Measurements from ENCODE around the gene CD300LF. TPM values are rescaled to one million over a fixed set of nuclear protein-coding genes. Genes with fewer than 3 reads are reported as not detected.

Gene CD300LF
- total RNA-seq, 6 experiments from 2014 or later = not detected

- Mint-ChIP-seq H3K27ac (no peak overlapping the region), H3K27me3 (ENCODE audit: insufficient read depth) (peaks cover 1% of the 10 kb centered on the region; the same call in 1 of the 2 replicates), H3K9me3 (no peaks in the 10 kb centered on the region), H3K4me3 (no peak overlapping the region), H3K4me1 (ENCODE audit: low read depth) (peaks cover 29% of the 10 kb centered on the region), H3K36me3 (ENCODE audit: low read depth) (peaks cover 5% of the 10 kb centered on the region; the same call in 1 of the 2 replicates)
- no peak for TF ChIP-seq CTCF (IDR thresholded peaks at IDR 0.05)
- no peak for DNase-seq
Observed at GRCh38 chr17:74755533-74755932, 42.8 kb upstream of the CD300LF start.

- Mint-ChIP-seq H3K9me3 (no peaks in the 10 kb centered on the region), H3K27ac (no peak overlapping the region), H3K4me1 (ENCODE audit: low read depth) (peaks cover 31% of the 10 kb centered on the region), H3K36me3 (ENCODE audit: low read depth) (peaks cover 5% of the 10 kb centered on the region; the same call in 1 of the 2 replicates), H3K4me3 (no peak overlapping the region), H3K27me3 (ENCODE audit: insufficient read depth) (peaks cover 3% of the 10 kb centered on the region)
- DNase-seq = no peak
- no peak for TF ChIP-seq CTCF (IDR thresholded peaks at IDR 0.05)
Observed at GRCh38 chr17:74754832-74755231, 42.1 kb upstream of the CD300LF start.

- Mint-ChIP-seq H3K27ac (no peak overlapping the region), H3K4me1 (ENCODE audit: low read depth) (peaks cover 25% of the 10 kb centered on the region), H3K27me3 (ENCODE audit: insufficient read depth) (peaks cover 3% of the 10 kb centered on the region)
Observed at GRCh38 chr17:74752822-74753401, 40.2 kb upstream of the CD300LF start.

GRCh38 chr17:74752415-74752814 is 39.7 kb upstream of the CD300LF start:
- Mint-ChIP-seq H3K36me3 (ENCODE audit: low read depth) (peaks cover 5% of the 10 kb centered on the region; the same call in 1 of the 2 replicates), H3K27me3 (ENCODE audit: insufficient read depth) (peaks cover 3% of the 10 kb centered on the region), H3K27ac (no peak overlapping the region), H3K4me1 (ENCODE audit: low read depth) (peaks cover 27% of the 10 kb centered on the region), H3K9me3 (no peaks in the 10 kb centered on the region), H3K4me3 (no peak overlapping the region)
- DNase-seq = no peak
- TF ChIP-seq CTCF (IDR thresholded peaks at IDR 0.05) = no peak

More at GRCh38 chr17:74752822-74753401, 40.2 kb upstream of the CD300LF start:
- DNase-seq = no peak
- H3K9me3 Mint-ChIP-seq = no peaks in the 10 kb centered on the region
- no peak for TF ChIP-seq CTCF (IDR thresholded peaks at IDR 0.05)
- H3K4me3 Mint-ChIP-seq = no peak overlapping the region
- peaks cover 5% of the 10 kb centered on the region; the same call in 1 of the 2 replicates for H3K36me3 Mint-ChIP-seq (ENCODE audit: low read depth)

- H3K4me3 Mint-ChIP-seq = peak overlapping the region; percentile 90
- H3K9me3 Mint-ChIP-seq = no peaks in the 10 kb centered on the region
- peaks cover 3% of the 10 kb centered on the region for H3K27me3 Mint-ChIP-seq (ENCODE audit: insufficient read depth)
- peaks cover 5% of the 10 kb centered on the region; the same call in 1 of the 2 replicates for H3K36me3 Mint-ChIP-seq (ENCODE audit: low read depth)
- H3K27ac Mint-ChIP-seq = no peak overlapping the region
- DNase-seq = no peak
- peaks cover 38% of the 10 kb centered on the region for H3K4me1 Mint-ChIP-seq (ENCODE audit: low read depth)
- TF ChIP-seq CTCF (IDR thresholded peaks at IDR 0.05) = no peak
Observed at GRCh38 chr17:74750327-74751069, 37.8 kb upstream of the CD300LF start.

Measured in HFFc6 (cell line).